Liver (tissue), 9 donors: Measurements from ENCODE around the gene PSMB10. TPM values are rescaled to one million over a fixed set of nuclear protein-coding genes. Genes with fewer than 3 reads are reported as not detected.

Experiments
- DNase-seq: peaks from one replicate; pipeline ENCODE4 v3.0.0-alpha.2; 2017; ENCODE audit warnings: low spot score
- H3K27ac ChIP-seq, 2 donors: one replicate each; pipeline ENCODE4 v1.7.0; 2013; ENCODE audit warnings: inconsistent platforms in 2 of 2, low read length in 2 of 2, control low read depth in 1 of 2, low read depth in 1 of 2, mild to moderate bottlenecking in 1 of 2
- H3K27me3 ChIP-seq, 4 donors: one replicate each; pipeline versions ENCODE4 v1.6.1 to v1.7.0; 2013; ENCODE audit warnings: low read length in 3 of 4, inconsistent platforms in 1 of 4, mild to moderate bottlenecking in 1 of 4, moderate library complexity in 1 of 4; ENCODE audit not compliant: control insufficient read depth in 4 of 4, insufficient read depth in 4 of 4
- H3K36me3 ChIP-seq, 4 donors: one replicate each; pipeline versions ENCODE4 v1.6.1 to v1.7.0; 2013; ENCODE audit warnings: low read length in 3 of 4, mild to moderate bottlenecking in 3 of 4, low read depth in 1 of 4, moderate library complexity in 1 of 4; ENCODE audit not compliant: control insufficient read depth in 4 of 4, insufficient read depth in 3 of 4
- H3K4me1 ChIP-seq, 4 donors: one replicate each; pipeline versions ENCODE4 v1.6.1 to v1.7.0; 2013; ENCODE audit warnings: low read length in 3 of 4, mild to moderate bottlenecking in 3 of 4, moderate library complexity in 1 of 4; ENCODE audit not compliant: control insufficient read depth in 4 of 4, insufficient read depth in 4 of 4
- H3K4me3 ChIP-seq, 3 donors: one replicate each; pipeline versions ENCODE4 v1.6.1 to v1.7.0; 2013; ENCODE audit warnings: low read length in 3 of 3, control low read depth in 1 of 3, low read depth in 1 of 3, mild to moderate bottlenecking in 1 of 3
- H3K9ac ChIP-seq, 2 donors: one replicate each; pipeline ENCODE4 v1.7.0; 2013; ENCODE audit warnings: low read length in 2 of 2, mild to moderate bottlenecking in 2 of 2, moderate library complexity in 2 of 2, control low read depth in 1 of 2, low read depth in 1 of 2
- H3K9me3 ChIP-seq, 4 donors: one replicate each; pipeline versions ENCODE4 v1.6.1 to v1.7.0; 2013; ENCODE audit warnings: low read length in 3 of 4; ENCODE audit not compliant: control insufficient read depth in 4 of 4
- ATF3 ChIP-seq: IDR thresholded peaks from 2 replicates; pipeline ENCODE4 v1.6.1; 2016; ENCODE audit warnings: antibody characterized with exemption
- EGR1 ChIP-seq, 2 donors: IDR thresholded peaks; 2 replicates each; pipeline ENCODE4 v1.6.1; 2016 to 2018; ENCODE audit warnings: antibody characterized with exemption in 2 of 2, low read depth in 2 of 2
- FOXA1 ChIP-seq: IDR thresholded peaks from 2 replicates; pipeline ENCODE4 v1.6.1; 2016; ENCODE audit warnings: antibody characterized with exemption
- FOXA2 ChIP-seq: IDR thresholded peaks from 2 replicates; pipeline ENCODE4 v1.6.1; 2016; ENCODE audit warnings: antibody characterized with exemption
- GABPA ChIP-seq, 2 donors: IDR thresholded peaks in 1 of 2; conservative IDR thresholded peaks in 1 of 2; 2 replicates each; pipeline ENCODE4 v1.6.1; 2016; ENCODE audit warnings: antibody characterized with exemption in 2 of 2, mild to moderate bottlenecking in 1 of 2, moderate library complexity in 1 of 2
- HNF4A ChIP-seq, 2 donors: conservative IDR thresholded peaks; 2 replicates each; pipeline ENCODE4 v1.6.1; 2016; ENCODE audit warnings: antibody characterized with exemption in 2 of 2, mild to moderate bottlenecking in 2 of 2
- JUND ChIP-seq, 2 donors: IDR thresholded peaks; 2 replicates each; pipeline ENCODE4 v1.6.1; 2016; ENCODE audit warnings: antibody characterized with exemption in 2 of 2
- MAX ChIP-seq: IDR thresholded peaks from 2 replicates; pipeline ENCODE4 v1.6.1; 2016; ENCODE audit warnings: antibody characterized with exemption
- NR2F2 ChIP-seq: IDR thresholded peaks from 2 replicates; pipeline ENCODE4 v1.6.1; 2016; ENCODE audit warnings: antibody characterized with exemption
- RAD21 ChIP-seq, 2 donors: IDR thresholded peaks; 2 replicates each; pipeline ENCODE4 v1.6.1; 2016; ENCODE audit warnings: antibody characterized with exemption in 2 of 2, mild to moderate bottlenecking in 2 of 2
- RXRA ChIP-seq, 2 donors: IDR thresholded peaks; 2 replicates each; pipeline ENCODE4 v1.6.1; 2017 to 2018; ENCODE audit warnings: antibody characterized with exemption in 2 of 2, mild to moderate bottlenecking in 1 of 2
- SP1 ChIP-seq: IDR thresholded peaks from 2 replicates; pipeline ENCODE4 v1.6.1; 2018; ENCODE audit warnings: antibody characterized with exemption, mild to moderate bottlenecking
- TAF1 ChIP-seq: conservative IDR thresholded peaks from 2 replicates; pipeline ENCODE4 v1.6.1; 2016; ENCODE audit warnings: antibody characterized with exemption, mild to moderate bottlenecking
- YY1 ChIP-seq: IDR thresholded peaks from 2 replicates; pipeline ENCODE4 v1.6.1; 2016; ENCODE audit warnings: antibody characterized with exemption, mild to moderate bottlenecking
- WGBS: extraction: QIAGEN DNeasy Blood & Tissue Kit; methylation state at CpG from one replicate; pipeline ENCODE4 v1.1.7; 2013; 5-methylcytosine and 5-hydroxymethylcytosine counted together
- polyA plus RNA-seq, 2 donors: library from polyadenylated mRNA; stranded (reverse) in 1 of 2; unstranded in 1 of 2; fragments of 200-250 nt in 1 of 2; fragments of >200 nt in 1 of 2; fragmentation: Nextera tagmentation in 1 of 2; extraction: Ambion mirVana in 1 of 2; gene quantifications; one replicate each; pipeline versions ENCODE4 v1.2.1 to v1.2.3, GENCODE V29; 2013 to 2015
- total RNA-seq, 2 donors: library from RNA; depleted of rRNA; stranded (reverse); fragments of >200 nt; gene quantifications; one replicate each; pipeline ENCODE4 v1.2.3, GENCODE V29; 2014
- TF ChIP-seq, protein P1 (sequence below): IDR thresholded peaks from 2 replicates; pipeline ENCODE4 v1.6.1; 2016; ENCODE audit warnings: antibody characterized with exemption
- TF ChIP-seq, protein P2 (sequence below): IDR thresholded peaks from 2 replicates; pipeline ENCODE4 v1.6.1; 2016; ENCODE audit warnings: antibody characterized with exemption, mild to moderate bottlenecking
- TF ChIP-seq, protein P3 (sequence below): fragments of 150-350 bp; IDR thresholded peaks from 2 replicates; pipeline ENCODE4 v1.5.1; 2017; ENCODE audit warnings: improper control_type of control experiment, low read depth, low read length; ENCODE audit not compliant: missing input control
- donor health status: healthy.
- donor health status: healthy.
- donor health status: healthy.
- donor health status: healthy.
- donor health status: healthy.

PSMB10 gene
- total and polyA plus RNA-seq, 4 donors, result 24.8 to 48.2 (median 32.3) TPM

DNA sequence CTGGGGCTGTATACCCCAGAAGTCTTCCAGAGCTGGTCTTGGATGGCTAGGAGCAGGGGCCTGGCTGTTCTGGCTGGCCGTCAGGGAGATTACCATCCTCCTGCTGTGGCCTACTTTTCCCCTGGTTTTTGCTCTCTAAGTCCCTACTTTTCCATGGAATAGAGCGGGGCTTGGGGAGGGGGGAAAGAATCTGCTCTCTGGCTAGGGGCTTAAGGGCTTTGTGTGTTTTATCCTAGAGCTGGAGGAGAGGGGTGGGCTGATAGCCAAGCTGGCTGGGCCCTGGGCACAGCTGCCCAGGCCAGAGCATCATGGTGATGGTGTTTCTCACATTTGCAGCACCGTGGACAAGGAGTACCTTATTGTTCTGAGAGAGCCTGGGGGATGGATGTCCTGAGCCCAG, 48.3 kb downstream of the PSMB10 start:
- Histone ChIP-seq H3K27me3 (no peaks in the 10 kb centered on the region), H3K4me3 (no peak overlapping the region), H3K9ac (no peak overlapping the region), H3K4me1 (peaks cover 3 to 15% (median 9%) of the 10 kb centered on the region in 4 donors), H3K9me3 (no peaks in the 10 kb centered on the region), H3K27ac (no peak overlapping the region), H3K36me3 (peaks cover 2 to 7% (median 4%) of the 10 kb centered on the region in 4 donors)
- TF ChIP-seq RXRA (IDR thresholded peaks at IDR 0.05) (no peak), JUND (IDR thresholded peaks at IDR 0.05) (no peak), MAX (no peak), ATF3 (no peak), YY1 (no peak), FOXA1 (no peak), EGR1 (IDR thresholded peaks at IDR 0.05; ENCODE audit: low read depth in 2 of 2) (no peak), HNF4A (conservative IDR thresholded peaks at IDR 0.05) (no peak), GABPA (IDR thresholded peaks at IDR 0.05 in 1 of 2, conservative IDR thresholded peaks at IDR 0.05 in 1 of 2) (no peak), FOXA2 (no peak), RAD21 (IDR thresholded peaks at IDR 0.05) (no peak)
- TF ChIP-seq, protein P1, sequence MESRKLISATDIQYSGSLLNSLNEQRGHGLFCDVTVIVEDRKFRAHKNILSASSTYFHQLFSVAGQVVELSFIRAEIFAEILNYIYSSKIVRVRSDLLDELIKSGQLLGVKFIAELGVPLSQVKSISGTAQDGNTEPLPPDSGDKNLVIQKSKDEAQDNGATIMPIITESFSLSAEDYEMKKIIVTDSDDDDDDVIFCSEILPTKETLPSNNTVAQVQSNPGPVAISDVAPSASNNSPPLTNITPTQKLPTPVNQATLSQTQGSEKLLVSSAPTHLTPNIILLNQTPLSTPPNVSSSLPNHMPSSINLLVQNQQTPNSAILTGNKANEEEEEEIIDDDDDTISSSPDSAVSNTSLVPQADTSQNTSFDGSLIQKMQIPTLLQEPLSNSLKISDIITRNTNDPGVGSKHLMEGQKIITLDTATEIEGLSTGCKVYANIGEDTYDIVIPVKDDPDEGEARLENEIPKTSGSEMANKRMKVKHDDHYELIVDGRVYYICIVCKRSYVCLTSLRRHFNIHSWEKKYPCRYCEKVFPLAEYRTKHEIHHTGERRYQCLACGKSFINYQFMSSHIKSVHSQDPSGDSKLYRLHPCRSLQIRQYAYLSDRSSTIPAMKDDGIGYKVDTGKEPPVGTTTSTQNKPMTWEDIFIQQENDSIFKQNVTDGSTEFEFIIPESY, result no peak
- TF ChIP-seq, protein P2, sequence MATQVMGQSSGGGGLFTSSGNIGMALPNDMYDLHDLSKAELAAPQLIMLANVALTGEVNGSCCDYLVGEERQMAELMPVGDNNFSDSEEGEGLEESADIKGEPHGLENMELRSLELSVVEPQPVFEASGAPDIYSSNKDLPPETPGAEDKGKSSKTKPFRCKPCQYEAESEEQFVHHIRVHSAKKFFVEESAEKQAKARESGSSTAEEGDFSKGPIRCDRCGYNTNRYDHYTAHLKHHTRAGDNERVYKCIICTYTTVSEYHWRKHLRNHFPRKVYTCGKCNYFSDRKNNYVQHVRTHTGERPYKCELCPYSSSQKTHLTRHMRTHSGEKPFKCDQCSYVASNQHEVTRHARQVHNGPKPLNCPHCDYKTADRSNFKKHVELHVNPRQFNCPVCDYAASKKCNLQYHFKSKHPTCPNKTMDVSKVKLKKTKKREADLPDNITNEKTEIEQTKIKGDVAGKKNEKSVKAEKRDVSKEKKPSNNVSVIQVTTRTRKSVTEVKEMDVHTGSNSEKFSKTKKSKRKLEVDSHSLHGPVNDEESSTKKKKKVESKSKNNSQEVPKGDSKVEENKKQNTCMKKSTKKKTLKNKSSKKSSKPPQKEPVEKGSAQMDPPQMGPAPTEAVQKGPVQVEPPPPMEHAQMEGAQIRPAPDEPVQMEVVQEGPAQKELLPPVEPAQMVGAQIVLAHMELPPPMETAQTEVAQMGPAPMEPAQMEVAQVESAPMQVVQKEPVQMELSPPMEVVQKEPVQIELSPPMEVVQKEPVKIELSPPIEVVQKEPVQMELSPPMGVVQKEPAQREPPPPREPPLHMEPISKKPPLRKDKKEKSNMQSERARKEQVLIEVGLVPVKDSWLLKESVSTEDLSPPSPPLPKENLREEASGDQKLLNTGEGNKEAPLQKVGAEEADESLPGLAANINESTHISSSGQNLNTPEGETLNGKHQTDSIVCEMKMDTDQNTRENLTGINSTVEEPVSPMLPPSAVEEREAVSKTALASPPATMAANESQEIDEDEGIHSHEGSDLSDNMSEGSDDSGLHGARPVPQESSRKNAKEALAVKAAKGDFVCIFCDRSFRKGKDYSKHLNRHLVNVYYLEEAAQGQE, result no peak
- 91% methylated on average over 3 of the region's 3 CpGs for WGBS
- DNase-seq, result no peak

DNA sequence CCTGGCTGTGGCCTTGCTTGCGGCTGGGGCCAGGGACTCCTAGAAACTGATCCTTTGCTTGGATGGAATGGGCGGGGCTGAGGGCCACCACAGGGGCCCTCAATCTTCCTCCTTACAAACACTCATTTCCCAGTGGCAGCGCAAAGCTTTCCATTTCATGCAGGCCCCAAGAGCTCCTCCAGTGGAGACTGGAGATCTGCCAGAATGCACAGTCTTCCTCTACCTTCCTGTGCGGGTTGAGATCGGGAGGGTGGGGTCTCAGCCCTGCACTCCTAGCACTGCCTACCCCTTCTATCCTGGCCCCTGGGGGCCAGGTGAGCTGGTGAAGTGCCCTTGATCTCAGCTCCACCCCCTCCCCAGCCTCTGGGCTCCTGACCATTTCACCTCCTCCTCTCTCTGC, 50.3 kb downstream of the PSMB10 start:
- Histone ChIP-seq H3K4me3 (no peak overlapping the region), H3K36me3 (peaks cover 6 to 26% (median 14%) of the 10 kb centered on the region in 4 donors), H3K27me3 (no peaks in the 10 kb centered on the region), H3K9me3 (no peaks in the 10 kb centered on the region), H3K27ac (no peak overlapping the region), H3K4me1 (peaks cover 0 to 21% (median 9%) of the 10 kb centered on the region in 4 donors), H3K9ac (no peak overlapping the region)
- 98% methylated on average over 5 of the region's 5 CpGs for WGBS
- no peak for DNase-seq
- TF ChIP-seq GABPA (IDR thresholded peaks at IDR 0.05 in 1 of 2, conservative IDR thresholded peaks at IDR 0.05 in 1 of 2) (no peak), ATF3 (no peak), RAD21 (IDR thresholded peaks at IDR 0.05) (no peak), FOXA1 (no peak), JUND (IDR thresholded peaks at IDR 0.05) (no peak), FOXA2 (no peak), HNF4A (conservative IDR thresholded peaks at IDR 0.05) (no peak), SP1 (no peak), EGR1 (IDR thresholded peaks at IDR 0.05; ENCODE audit: low read depth in 2 of 2) (no peak), YY1 (no peak), TAF1 (no peak), RXRA (IDR thresholded peaks at IDR 0.05) (no peak), NR2F2 (no peak)
- TF ChIP-seq, protein P1, result no peak
- TF ChIP-seq, protein P2, result no peak
- TF ChIP-seq, protein P3, sequence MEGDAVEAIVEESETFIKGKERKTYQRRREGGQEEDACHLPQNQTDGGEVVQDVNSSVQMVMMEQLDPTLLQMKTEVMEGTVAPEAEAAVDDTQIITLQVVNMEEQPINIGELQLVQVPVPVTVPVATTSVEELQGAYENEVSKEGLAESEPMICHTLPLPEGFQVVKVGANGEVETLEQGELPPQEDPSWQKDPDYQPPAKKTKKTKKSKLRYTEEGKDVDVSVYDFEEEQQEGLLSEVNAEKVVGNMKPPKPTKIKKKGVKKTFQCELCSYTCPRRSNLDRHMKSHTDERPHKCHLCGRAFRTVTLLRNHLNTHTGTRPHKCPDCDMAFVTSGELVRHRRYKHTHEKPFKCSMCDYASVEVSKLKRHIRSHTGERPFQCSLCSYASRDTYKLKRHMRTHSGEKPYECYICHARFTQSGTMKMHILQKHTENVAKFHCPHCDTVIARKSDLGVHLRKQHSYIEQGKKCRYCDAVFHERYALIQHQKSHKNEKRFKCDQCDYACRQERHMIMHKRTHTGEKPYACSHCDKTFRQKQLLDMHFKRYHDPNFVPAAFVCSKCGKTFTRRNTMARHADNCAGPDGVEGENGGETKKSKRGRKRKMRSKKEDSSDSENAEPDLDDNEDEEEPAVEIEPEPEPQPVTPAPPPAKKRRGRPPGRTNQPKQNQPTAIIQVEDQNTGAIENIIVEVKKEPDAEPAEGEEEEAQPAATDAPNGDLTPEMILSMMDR, result no peak
